CD4-positive, alpha-beta T cell treated with Interleukin-17A for 1 hour (primary cell): ENCODE results near the gene MCCD1.

ENCODE experiments used
- DNase-seq: peaks from one replicate; pipeline ENCODE4 v3.0.0-alpha.2; 2020

The MCCD1 gene

DNA sequence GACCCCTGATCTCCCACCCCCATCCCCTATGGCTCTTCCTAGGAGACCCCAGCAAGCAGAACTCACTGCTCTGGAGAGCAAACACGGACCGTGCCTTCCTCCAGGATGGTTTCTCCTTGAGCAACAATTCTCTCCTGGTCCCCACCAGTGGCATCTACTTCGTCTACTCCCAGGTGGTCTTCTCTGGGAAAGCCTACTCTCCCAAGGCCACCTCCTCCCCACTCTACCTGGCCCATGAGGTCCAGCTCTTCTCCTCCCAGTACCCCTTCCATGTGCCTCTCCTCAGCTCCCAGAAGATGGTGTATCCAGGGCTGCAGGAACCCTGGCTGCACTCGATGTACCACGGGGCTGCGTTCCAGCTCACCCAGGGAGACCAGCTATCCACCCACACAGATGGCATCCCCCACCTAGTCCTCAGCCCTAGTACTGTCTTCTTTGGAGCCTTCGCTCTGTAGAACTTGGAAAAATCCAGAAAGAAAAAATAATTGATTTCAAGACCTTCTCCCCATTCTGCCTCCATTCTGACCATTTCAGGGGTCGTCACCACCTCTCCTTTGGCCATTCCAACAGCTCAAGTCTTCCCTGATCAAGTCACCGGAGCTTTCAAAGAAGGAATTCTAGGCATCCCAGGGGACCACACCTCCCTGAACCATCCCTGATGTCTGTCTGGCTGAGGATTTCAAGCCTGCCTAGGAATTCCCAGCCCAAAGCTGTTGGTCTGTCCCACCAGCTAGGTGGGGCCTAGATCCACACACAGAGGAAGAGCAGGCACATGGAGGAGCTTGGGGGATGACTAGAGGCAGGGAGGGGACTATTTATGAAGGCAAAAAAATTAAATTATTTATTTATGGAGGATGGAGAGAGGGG, 44.7 kb downstream of the MCCD1 start:
- DNase-seq = no peak

DNA sequence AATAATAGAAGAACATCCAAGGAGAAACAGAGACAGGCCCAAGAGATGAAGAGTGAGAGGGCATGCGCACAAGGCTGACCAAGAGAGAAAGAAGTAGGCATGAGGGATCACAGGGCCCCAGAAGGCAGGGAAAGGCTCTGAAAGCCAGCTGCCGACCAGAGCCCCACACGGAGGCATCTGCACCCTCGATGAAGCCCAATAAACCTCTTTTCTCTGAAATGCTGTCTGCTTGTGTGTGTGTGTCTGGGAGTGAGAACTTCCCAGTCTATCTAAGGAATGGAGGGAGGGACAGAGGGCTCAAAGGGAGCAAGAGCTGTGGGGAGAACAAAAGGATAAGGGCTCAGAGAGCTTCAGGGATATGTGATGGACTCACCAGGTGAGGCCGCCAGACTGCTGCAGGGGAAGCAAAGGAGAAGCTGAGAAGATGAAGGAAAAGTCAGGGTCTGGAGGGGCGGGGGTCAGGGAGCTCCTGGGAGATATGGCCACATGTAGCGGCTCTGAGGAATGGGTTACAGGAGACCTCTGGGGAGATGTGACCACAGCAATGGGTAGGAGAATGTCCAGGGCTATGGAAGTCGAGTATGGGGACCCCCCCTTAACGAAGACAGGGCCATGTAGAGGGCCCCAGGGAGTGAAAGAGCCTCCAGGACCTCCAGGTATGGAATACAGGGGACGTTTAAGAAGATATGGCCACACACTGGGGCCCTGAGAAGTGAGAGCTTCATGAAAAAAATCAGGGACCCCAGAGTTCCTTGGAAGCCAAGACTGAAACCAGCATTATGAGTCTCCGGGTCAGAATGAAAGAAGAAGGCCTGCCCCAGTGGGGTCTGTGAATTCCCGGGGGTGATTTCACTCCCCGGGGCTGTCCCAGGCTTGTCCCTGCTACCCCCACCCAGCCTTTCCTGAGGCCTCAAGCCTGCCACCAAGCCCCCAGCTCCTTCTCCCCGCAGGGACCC, 45.6 kb downstream of the MCCD1 start:
- no peak for DNase-seq

DNA sequence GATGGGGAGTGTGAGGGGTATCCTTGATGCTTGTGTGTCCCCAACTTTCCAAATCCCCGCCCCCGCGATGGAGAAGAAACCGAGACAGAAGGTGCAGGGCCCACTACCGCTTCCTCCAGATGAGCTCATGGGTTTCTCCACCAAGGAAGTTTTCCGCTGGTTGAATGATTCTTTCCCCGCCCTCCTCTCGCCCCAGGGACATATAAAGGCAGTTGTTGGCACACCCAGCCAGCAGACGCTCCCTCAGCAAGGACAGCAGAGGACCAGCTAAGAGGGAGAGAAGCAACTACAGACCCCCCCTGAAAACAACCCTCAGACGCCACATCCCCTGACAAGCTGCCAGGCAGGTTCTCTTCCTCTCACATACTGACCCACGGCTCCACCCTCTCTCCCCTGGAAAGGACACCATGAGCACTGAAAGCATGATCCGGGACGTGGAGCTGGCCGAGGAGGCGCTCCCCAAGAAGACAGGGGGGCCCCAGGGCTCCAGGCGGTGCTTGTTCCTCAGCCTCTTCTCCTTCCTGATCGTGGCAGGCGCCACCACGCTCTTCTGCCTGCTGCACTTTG, 46.7 kb downstream of the MCCD1 start, which contains the start of gene TNF:
Gene TNF (plus strand): TSS at position 231 of the 567 bp plus-strand sequence. CDS start 177 bp downstream, at position 408.
- DNase-seq = peak; percentile 95

- DNase-seq = peak; percentile 38
Measured at GRCh38 chr6:31575952-31576685, 47.4 kb downstream of the MCCD1 start.

- DNase-seq = peak; percentile 73
Measured at GRCh38 chr6:31576897-31577578, 48.3 kb downstream of the MCCD1 start.

GRCh38 chr6:31577579-31577966, 48.8 kb downstream of the MCCD1 start:
- no peak for DNase-seq

DNA sequence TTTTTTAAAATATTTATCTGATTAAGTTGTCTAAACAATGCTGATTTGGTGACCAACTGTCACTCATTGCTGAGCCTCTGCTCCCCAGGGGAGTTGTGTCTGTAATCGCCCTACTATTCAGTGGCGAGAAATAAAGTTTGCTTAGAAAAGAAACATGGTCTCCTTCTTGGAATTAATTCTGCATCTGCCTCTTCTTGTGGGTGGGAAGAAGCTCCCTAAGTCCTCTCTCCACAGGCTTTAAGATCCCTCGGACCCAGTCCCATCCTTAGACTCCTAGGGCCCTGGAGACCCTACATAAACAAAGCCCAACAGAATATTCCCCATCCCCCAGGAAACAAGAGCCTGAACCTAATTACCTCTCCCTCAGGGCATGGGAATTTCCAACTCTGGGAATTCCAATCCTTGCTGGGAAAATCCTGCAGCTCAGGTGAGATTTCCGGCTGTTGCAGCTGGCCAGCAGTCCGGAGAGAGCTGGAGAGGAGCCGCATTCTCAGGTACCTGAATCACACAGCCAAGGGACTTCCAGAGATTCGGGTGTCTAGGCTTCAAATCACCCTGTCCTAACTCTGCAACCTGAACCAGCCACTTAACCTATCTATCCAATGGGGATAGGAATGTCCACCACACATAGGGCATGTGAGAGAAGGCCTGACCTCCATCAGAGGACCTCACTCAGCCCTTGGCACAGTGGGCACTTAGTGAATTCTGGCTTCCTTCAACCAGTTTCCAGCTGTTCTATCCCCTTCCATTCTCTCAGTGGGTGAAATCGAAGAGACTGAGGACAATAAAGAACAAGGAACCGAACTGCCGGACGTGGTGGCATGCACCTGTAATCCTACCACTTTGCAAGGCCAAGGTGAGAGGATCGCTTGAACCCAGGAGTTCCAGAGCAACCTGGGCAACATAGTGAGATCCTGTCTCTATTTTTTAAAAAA, 49.7 kb downstream of the MCCD1 start:
- peak; percentile 49 for DNase-seq

GRCh38 chr6:31579119-31579505, 50.4 kb downstream of the MCCD1 start:
- peak; percentile 39 for DNase-seq
